Stomach (tissue), 9 donors: ENCODE data around the gene CNOT1. TPM values are rescaled to one million over a fixed set of nuclear protein-coding genes. Genes with fewer than 3 reads are reported as not detected.

ENCODE experiments used
- DNase-seq, 2 donors: peaks; one replicate each; pipeline versions ENCODE4 v3.0.0 to v3.0.0-alpha.2; 2013 to 2019
- H3K27ac ChIP-seq, 5 donors: fragments of 200-600 bp in 4 of 5; sonication (generic) in 4 of 5; one replicate each; pipeline ENCODE4 v1.5.1; 2013 to 2019; ENCODE audit warnings: mild to moderate bottlenecking in 1 of 5, moderate library complexity in 1 of 5
- H3K27me3 ChIP-seq, 3 donors: fragments of 200-600 bp; sonication (generic); one replicate each; pipeline ENCODE4 v1.5.1; 2017 to 2019; ENCODE audit warnings: mixed run types in 1 of 3
- H3K36me3 ChIP-seq, 4 donors: fragments of 200-600 bp; sonication (generic); 1 replicate in 3 of 4; 2 replicates in 1 of 4; pipeline ENCODE4 v1.5.1; 2016 to 2019
- H3K4me1 ChIP-seq, 4 donors: fragments of 200-600 bp; sonication (generic); one replicate each; pipeline ENCODE4 v1.5.1; 2016 to 2019
- H3K4me3 ChIP-seq, 4 donors: fragments of 200-600 bp; sonication (generic) in 3 of 4; one replicate each; pipeline ENCODE4 v1.5.1; 2016 to 2019; ENCODE audit warnings: mild to moderate bottlenecking in 1 of 4
- H3K9me3 ChIP-seq, 4 donors: fragments of 200-600 bp; sonication (generic); one replicate each; pipeline ENCODE4 v1.5.1; 2016 to 2019
- CTCF ChIP-seq, 7 experiments: fragments of 450-650 bp in 4 of 7; fragments of 200-600 bp in 3 of 7; sonication (generic) in 3 of 7; IDR thresholded peaks; one replicate each; pipeline ENCODE4 v1.5.1; 2016 to 2019; ENCODE audit warnings: antibody characterized with exemption in 7 of 7, control low read depth in 2 of 7, mild to moderate bottlenecking in 1 of 7
- EP300 ChIP-seq: sonication (generic); formaldehyde crosslinking; IDR thresholded peaks from one replicate; pipeline ENCODE4 v1.6.1; 2017; ENCODE audit warnings: antibody characterized with exemption
- POLR2A ChIP-seq, 4 donors: fragments of 450-650 bp; IDR thresholded peaks; one replicate each; pipeline ENCODE4 v1.6.1; 2016; ENCODE audit warnings: antibody characterized with exemption in 4 of 4, control low read depth in 2 of 4, mild to moderate bottlenecking in 1 of 4, moderate library complexity in 1 of 4
- POLR2AphosphoS5 ChIP-seq, 3 donors: sonication (generic); formaldehyde crosslinking; IDR thresholded peaks; one replicate each; pipeline ENCODE4 v1.6.1; 2016; ENCODE audit warnings: antibody characterized with exemption in 3 of 3
- WGBS, 5 donors: extraction: QIAGEN DNeasy Blood & Tissue Kit in 3 of 5; methylation state at CpG; one replicate each; pipeline versions ENCODE4 v1.1.5 to v1.1.7; 2013 to 2018; 5-methylcytosine and 5-hydroxymethylcytosine counted together
- intact Hi-C: fragments of 100-400 bp; cut with DNase I; formaldehyde crosslinking; loops from one replicate; pipeline ENCODE4 v1.15.1; 2023; ENCODE audit warnings: low total_unique reads
- polyA plus RNA-seq, 3 donors: library from polyadenylated mRNA; stranded (reverse); fragments of 200-250 nt; gene quantifications; one replicate each; pipeline ENCODE4 v1.2.3, GENCODE V29; 2013
- total RNA-seq, 5 donors: library from RNA; depleted of rRNA; stranded (reverse); fragments of >200 nt; gene quantifications; one replicate each; pipeline versions ENCODE4 v1.1.0 to v1.2.3, GENCODE V29; 2014 to 2016
- donor health status: healthy with polysubstance abuse.
- donor health status: Bipolar disorder and iron deficiency.
- donor health status: healthy.

The CNOT1 gene
- total and polyA plus RNA-seq, 8 donors = 39.9 to 282 (median 136) TPM

DNA sequence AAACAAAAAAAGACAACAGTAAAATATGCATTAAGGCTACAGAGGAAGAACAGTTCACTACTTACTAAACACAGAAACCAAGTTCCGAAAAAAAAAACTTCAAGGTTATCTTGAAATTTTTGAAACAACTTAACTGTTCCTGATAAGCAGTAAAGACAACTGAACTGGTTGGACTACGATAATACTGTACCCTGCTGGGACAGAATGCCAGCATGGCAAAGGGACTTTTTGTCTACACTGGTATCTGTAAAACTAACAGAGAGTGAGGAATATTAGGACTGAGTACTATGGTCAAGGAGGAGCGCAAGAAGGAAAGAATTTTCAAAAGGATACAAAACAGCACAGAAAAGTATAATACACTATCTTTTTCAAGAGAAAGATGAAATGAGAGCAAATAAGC lies 94.5 kb downstream of the CNOT1 start:
- intact Hi-C loops = no loop called here
- Histone ChIP-seq H3K27me3 (no peaks in the 10 kb centered on the region), H3K27ac (no peak overlapping the region), H3K4me1 (peaks cover 0 to 10% (median 0%) of the 10 kb centered on the region in 4 donors), H3K36me3 (peaks cover 89 to 100% (median 100%) of the 10 kb centered on the region in 4 donors), H3K9me3 (no peaks in the 10 kb centered on the region), H3K4me3 (no peak overlapping the region)
- DNase-seq = no peak
- TF ChIP-seq CTCF (IDR thresholded peaks at IDR 0.05) = no peak
- no peak for TF ChIP-seq EP300
- WGBS, 5 donors = 32 to 58% (median 46%) methylated on average over 3 of the region's 3 CpGs

GRCh38 chr16:58533751-58534470 lies 95.7 kb downstream of the CNOT1 start:
- TF ChIP-seq POLR2AphosphoS5 (IDR thresholded peaks at IDR 0.05) (no peak), POLR2A (IDR thresholded peaks at IDR 0.05) (no peak), EP300 (no peak)
- Histone ChIP-seq H3K4me1 (peaks cover 0 to 10% (median 0%) of the 10 kb centered on the region in 4 donors), H3K9me3 (no peaks in the 10 kb centered on the region), H3K27me3 (no peaks in the 10 kb centered on the region), H3K36me3 (peaks cover 86 to 100% (median 100%) of the 10 kb centered on the region in 4 donors), H3K4me3 (no peak overlapping the region), H3K27ac (no peak overlapping the region)
- intact Hi-C loops = no loop called here
- WGBS, 5 donors = 86 to 94% (median 92%) methylated on average over 14 of the region's 14 CpGs
- DNase-seq = no peak

DNA sequence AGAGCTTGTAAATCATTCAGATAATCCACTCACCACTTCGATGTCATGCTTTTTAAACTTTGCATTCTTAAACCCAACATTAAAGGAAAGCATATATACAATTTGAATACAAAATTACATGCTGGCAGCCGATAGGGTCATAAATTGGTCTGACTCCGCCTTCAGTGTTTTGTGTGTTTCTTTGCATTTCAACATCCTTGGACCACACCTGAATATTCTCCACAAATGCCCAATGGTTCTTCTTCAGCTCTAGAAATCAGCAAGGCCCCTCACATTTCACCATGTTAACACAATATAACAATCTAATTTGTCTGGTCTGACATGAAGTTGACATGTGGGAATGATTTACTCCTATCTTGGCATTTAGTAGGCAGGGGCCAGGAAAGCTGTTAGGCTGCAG lies 97.2 kb downstream of the CNOT1 start:
- H3K27me3 ChIP-seq = no peaks in the 10 kb centered on the region
- no peak overlapping the region for H3K4me3 ChIP-seq
- no peak overlapping the region for H3K27ac ChIP-seq
- intact Hi-C loops = no loop called here
- H3K9me3 ChIP-seq = no peaks in the 10 kb centered on the region
- TF ChIP-seq POLR2A (IDR thresholded peaks at IDR 0.05) (no peak), EP300 (no peak), CTCF (IDR thresholded peaks at IDR 0.05) (no peak), POLR2AphosphoS5 (IDR thresholded peaks at IDR 0.05) (no peak)
- H3K36me3 ChIP-seq = peaks cover 81 to 100% (median 100%) of the 10 kb centered on the region in 4 donors
- 83 to 98% (median 95%) methylated on average over 3 of the region's 3 CpGs for WGBS, 5 donors
- DNase-seq = no peak
- H3K4me1 ChIP-seq = peaks cover 0 to 10% (median 0%) of the 10 kb centered on the region in 4 donors

DNA sequence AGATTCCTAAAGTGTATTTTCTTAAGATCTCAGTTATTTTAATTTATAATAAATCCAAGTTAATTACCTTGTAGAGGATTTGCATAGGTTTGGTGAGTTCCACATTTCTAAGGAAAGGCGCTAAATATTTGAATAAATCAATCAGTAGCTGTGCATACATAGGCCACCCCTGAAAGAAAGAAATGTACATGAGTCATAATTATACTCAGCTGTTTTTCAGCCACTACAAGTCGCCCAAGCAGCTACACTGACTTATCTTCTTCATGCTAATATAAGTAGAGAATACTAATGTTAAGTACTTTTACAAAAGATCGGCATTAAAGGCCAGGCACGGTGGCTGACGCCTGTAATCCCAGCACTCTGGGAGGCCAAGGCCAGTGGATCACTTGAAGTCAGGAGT lies 99.4 kb downstream of the CNOT1 start:
- 82 to 89% (median 87%) methylated on average over 5 of the region's 5 CpGs for WGBS, 5 donors
- intact Hi-C loops = no loop called here
- TF ChIP-seq POLR2A (IDR thresholded peaks at IDR 0.05) (no peak), POLR2AphosphoS5 (IDR thresholded peaks at IDR 0.05) (no peak), EP300 (no peak), CTCF (IDR thresholded peaks at IDR 0.05) (no peak)

GRCh38 chr16:58519707-58520106 lies 109.9 kb downstream of the CNOT1 start:
- DNase-seq = no peak
- no peaks in the 10 kb centered on the region for H3K27me3 ChIP-seq
- intact Hi-C loops = loop anchor here (10.0 kb wide), 1 partner anchor 145 kb away; no protein-coding TSS in a partner anchor
- H3K4me3 ChIP-seq = no peak overlapping the region
- H3K4me1 ChIP-seq = peaks cover 8 to 18% (median 16%) of the 10 kb centered on the region in 4 donors
- H3K9me3 ChIP-seq = no peaks in the 10 kb centered on the region
- H3K36me3 ChIP-seq = peaks cover 66 to 81% (median 80%) of the 10 kb centered on the region in 4 donors
- TF ChIP-seq POLR2A (IDR thresholded peaks at IDR 0.05) = no peak
- TF ChIP-seq EP300 = no peak
- TF ChIP-seq POLR2AphosphoS5 (IDR thresholded peaks at IDR 0.05) = no peak
- no peak for TF ChIP-seq CTCF (IDR thresholded peaks at IDR 0.05)
- no peak overlapping the region for H3K27ac ChIP-seq

More for the DNA sequence above, 99.4 kb downstream of the CNOT1 start:
- H3K27me3 ChIP-seq = no peaks in the 10 kb centered on the region
- peaks cover 0 to 7% (median 0%) of the 10 kb centered on the region in 4 donors for H3K4me1 ChIP-seq
- no peaks in the 10 kb centered on the region for H3K9me3 ChIP-seq
- no peak overlapping the region for H3K27ac ChIP-seq
- no peak for DNase-seq
- peaks cover 77 to 100% (median 100%) of the 10 kb centered on the region in 4 donors for H3K36me3 ChIP-seq
- no peak overlapping the region for H3K4me3 ChIP-seq
